Cardiac septum (tissue), 1 donor: Measurements from ENCODE around the gene EPHA2. TPM values are rescaled to one million over a fixed set of nuclear protein-coding genes. Genes with fewer than 3 reads are reported as not detected.

Source experiments
- DNase-seq: peaks from one replicate; pipeline ENCODE4 v3.0.0-alpha.2; 2020; ENCODE audit warnings: low spot score
- intact Hi-C: fragments of 100-400 bp; cut with DNase I; formaldehyde crosslinking; loops from one replicate; pipeline ENCODE4 v1.14.0; 2022
- total RNA-seq: library from RNA; stranded (reverse); fragmentation: NEBNext Ultra II Directional; extraction: Animal tissue kit (Norgen Biotek cat#: 25700); gene quantifications from one replicate; pipeline ENCODE4 v1.2.1, GENCODE V29; 2021
- donor health status: DM: no; HTN: no; CAD: no.

Gene EPHA2
- total RNA-seq, 1 donor from 2014 or later, result 26.1 TPM

GRCh38 chr1:16153999-16154673 is 1.7 kb downstream of the EPHA2 start:
- no peak for DNase-seq
- intact Hi-C loops, result loop anchor here (2.0 kb wide), 2 partner anchors 29 to 71 kb away; no protein-coding TSS in a partner anchor

GRCh38 chr1:16153096-16153998 is 2.5 kb downstream of the EPHA2 start:
- no peak for DNase-seq
- intact Hi-C loops, result no loop called here

DNA sequence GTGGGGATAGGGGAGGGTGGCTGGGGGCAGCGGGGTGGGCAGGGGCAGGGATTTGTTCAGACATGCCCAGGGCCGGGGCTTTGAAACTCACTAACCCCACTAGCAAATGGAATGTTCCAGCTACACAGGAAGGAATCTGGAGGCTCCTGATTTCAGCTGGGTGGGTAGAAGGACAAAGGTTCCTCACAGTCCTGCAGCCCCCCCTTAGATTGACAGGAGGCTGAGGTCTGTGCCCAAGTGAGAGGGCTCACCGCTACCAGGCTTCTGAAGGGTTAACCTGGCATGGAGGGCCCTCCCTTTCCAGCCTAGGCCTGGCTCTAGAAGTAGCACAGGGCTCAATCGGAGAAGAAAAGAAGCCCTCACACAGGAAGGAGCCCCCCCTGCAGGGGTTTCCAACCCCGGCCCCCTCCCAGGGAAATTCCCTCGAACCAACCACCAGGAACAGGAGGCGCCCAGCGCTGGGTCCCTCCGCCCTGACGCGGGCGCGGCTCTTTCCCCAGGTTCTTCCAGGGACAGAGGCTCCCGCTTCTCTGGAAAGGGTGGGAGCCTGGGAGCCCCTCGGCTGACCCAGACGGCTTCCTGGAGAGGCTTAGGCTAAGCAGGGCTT is 3.3 kb downstream of the EPHA2 start:
- intact Hi-C loops, result no loop called here
- DNase-seq, result no peak

DNA sequence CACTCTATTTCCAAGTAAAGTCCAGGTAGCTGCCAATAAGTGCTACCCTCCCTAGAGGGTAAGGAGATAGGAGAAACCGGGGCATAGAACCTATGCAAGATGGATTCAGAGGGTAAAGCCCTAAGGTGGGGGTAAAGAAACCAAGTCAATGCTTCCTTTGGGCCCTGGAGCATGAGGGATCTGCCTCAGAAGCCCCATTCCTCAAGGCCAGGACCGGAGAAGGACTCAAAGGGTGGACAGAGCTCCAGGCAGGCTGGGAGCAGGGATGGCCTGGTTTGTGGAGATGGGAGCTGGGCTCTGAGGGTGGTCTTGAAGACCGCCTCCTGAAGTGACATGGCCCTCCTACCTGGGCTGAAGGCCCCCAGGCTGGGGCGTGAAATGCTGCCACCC is 3.9 kb downstream of the EPHA2 start:
- DNase-seq, result no peak
- intact Hi-C loops, result no loop called here

DNA sequence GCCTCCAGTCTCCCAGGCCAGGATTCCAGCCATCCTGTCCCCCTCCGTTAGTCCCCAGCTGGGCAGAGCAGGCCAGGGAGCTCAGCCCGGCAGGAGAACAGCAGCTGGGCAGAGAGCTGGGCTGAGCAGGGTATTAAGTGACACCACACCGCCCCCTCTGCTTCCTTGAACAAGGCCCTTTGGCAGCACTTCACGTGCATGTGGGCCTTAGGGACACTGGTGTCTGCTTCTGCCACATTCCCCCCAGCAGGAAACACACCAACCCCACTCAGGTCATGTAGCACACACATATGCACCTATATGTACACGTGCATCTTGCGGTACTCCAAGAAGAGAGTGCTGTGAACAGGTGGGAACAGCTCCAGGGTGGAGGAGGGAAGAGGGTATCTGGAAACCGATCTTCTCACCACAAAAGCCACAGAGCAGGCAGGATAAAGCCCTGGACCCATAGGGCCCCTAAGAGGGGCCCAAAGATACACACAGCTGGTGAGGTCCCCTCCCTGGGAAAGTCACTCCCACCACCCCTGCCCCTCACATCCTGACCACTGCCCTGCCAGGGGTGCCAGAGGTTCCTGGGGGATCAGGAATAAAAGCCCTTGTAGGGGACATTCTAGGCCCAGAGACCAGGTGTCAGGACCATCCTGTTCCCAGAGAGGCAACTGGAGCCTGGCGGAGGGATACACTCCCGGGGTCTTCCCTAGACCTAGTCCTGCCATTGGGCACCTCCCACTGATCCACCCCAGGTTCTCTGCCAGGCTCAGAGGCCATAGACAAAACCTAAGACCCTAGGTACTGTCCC is 4.5 kb downstream of the EPHA2 start:
- no peak for DNase-seq

DNA sequence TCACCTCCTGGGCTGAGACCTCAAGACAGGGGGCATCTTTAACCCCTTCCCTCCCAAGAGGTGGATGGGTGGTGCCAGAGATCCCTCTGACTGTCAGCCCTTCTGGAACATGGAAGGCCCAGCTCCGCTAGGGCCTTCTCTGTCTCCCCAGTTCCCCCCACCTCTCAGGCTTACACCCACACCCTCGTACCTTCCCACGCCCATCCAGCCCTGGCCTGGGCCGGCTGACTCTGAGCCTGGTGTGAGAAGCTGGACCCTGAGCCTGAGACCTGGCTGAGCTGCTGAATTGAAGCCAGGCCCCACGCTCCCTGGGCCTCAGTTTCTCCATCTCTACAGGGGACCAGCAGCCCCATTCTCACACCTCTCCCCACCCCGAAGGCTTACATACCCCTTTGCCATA is 5.4 kb downstream of the EPHA2 start:
- DNase-seq, result no peak
- intact Hi-C loops, result no loop called here

More for the DNA sequence above, 4.5 kb downstream of the EPHA2 start:
- intact Hi-C loops, result no loop called here

DNA sequence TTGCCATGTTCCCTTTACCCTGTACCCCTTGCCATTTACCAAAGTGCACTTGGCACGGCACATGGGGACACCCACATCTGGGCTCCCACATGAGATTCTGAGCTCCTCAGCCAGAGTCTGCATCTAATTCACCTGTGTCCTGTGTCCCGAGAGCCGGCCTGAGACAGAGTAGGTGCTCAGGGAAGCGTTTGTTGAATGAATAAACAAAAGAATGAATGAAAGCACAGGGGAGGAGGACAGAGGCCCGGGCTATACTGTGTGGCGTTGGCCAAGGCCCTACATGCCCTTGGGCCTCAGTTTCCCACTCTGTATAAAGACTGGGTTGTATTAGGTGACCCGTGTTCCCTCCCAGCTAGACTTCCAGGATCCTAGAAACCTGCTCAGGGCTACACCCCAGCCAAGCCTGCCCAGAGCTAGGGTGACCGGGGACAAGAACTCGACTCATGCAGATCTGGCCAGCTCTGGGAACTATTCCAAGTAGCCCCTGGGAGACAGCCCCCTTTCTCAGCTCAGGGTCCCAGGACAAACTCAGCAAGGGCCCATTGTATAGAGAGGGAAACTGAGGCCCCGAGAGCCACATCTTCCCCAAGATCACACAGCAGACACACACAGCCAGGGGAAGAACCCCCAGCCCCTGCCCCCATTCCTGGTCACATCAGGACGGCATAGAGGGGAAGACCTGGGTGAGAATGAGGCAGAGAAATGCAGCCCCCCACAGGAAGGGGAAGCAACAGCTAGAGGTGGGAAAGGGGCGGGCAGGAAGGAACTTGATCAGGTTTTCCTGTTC is 6.0 kb downstream of the EPHA2 start:
- intact Hi-C loops, result loop anchor here (5.0 kb wide), 1 partner anchor 133 kb away; the partner anchor contains the start of gene HSPB7
- DNase-seq, result no peak

DNA sequence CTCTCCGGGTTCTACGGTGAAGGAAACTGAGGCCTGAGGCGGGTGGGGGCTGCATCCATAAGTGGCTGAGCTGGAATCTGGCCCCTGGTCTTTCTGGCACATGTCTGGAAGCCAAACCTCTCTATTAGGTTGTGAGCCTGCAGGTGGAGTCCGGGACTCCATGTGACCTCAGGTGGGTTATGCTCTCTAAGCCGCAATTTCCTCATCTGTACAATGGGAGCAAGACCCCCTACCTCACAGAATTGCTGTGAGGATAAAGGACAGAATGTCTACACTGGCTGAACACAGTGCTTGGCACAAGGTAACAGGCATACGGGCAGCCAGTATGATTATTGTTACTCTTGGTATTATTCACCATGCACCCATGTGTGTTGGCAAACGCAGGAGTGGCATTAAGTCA is 6.7 kb downstream of the EPHA2 start:
- intact Hi-C loops, result loop anchor here (5.0 kb wide), 1 partner anchor 132 kb away; the partner anchor contains the start of gene HSPB7
- no peak for DNase-seq

DNA sequence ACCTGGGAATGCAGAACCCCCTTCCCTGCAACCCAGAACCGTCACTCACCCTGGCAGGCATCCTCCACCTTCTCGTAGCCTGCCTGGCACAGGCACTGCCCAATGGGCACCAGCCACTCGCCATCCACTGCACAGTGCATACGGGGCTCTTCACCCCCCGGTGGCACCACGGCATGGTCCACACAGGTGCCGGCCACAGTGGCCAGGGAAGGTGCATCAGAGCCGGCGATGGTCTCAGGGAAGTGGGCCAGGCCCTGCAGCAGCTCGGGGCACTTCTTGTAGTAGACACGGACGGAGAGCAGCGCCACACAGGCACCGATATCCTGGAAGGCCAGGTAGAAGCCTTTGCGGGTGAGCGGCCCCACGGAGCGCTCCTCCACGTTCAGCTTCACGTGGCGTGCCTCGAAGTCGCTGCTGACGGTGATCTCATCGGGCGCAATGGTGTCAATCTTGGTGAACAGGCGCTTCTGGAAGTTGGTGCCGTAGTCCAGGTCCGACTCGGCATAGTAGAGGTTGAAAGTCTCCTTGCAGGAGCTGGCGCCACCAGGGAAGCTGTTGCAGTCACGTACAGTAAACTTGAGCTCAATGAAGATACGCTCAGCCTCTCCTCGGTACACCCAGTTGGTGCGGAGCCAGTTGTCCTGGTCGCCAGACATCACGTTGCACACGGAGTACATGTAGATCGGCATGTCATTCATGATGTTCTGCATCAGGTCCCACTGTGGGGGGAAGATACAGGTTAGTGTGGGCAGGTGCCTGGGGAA is 7.4 kb downstream of the EPHA2 start:
- intact Hi-C loops, result loop anchor here (5.0 kb wide), 1 partner anchor 131 kb away; the partner anchor contains the start of gene HSPB7

DNA sequence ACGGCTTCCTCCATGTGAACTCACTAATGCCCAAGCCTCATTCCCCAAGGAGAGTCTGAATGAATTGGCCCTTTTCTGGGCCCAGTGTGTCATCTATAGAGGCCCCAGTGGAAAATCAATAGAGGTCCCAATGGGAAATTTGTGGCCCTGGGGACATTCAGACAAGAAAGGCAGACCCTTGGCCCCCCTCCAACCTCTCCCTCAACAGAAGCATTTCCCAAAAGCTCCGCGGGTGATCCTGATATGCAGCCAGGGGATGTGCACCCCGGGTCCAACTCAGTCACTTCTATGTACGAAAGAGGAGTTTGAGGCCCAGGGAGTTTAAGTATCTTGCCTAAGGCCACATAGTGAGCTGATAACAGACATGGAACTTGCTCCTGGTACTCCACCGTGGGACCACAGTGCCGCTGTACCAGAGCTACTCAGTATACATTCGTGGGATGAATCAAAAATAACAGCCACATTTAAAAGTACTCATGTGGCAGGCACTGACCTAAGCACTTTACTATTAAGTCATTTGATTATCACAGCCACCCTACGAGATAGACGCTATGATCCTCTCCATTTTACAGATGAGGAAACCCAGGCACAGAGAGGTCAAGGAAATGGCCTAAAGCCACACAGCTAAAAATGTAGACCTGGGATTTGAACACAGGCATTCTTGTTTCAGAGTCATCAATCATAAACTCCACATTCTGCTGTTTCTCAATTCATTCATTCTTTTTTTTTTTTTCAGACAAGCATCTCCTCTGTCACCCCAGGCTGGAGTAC is 8.5 kb downstream of the EPHA2 start:
- DNase-seq, result no peak
- intact Hi-C loops, result loop anchor here (5.0 kb wide), 1 partner anchor 130 kb away; the partner anchor contains the start of gene HSPB7

More for the DNA sequence above, 7.4 kb downstream of the EPHA2 start:
- DNase-seq, result no peak

DNA sequence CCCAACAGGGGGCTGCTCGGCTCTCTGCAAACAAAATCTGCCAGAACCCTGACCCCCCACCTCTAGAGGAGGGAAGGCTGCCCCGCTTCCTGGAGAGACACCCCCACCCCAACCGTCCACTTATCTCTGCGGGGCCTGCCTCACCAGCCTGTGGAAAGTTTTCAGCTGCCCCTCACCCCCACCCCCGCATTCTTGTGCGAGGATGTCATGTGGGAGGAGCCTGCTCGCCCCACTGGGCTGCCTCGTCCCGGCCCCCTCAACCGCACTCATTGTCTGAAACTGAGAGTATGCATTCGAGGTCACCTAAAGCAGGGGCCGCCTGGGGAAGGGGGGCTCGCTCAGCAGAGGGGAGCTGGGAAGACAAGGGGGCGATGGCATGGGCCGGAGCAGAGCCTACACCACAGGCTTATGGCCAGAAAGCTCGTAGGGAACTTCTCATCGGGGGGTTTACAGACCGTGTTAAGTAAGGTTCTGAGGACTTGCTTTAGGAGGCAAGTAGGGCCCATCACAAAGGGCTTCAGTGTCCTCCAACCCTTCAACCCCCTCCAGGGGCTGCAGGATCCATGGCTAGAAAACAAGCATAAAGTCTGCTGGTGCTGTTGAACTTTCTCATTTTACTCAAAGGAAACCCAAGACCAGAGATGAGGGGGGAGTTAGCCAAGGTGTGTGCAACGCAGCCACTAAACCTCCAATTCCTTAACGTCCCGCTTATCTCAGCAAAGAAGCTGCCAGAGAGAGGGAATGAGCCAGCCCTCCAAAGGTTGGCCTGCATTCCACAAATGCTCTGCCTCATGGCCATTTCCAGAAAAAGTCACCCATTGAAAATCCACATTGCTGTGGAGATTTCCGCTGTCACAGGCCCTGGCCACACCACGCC is 9.4 kb downstream of the EPHA2 start:
- peak; percentile 92 for DNase-seq
- intact Hi-C loops, result loop anchor here (5.0 kb wide), 1 partner anchor 129 kb away; the partner anchor contains the start of gene HSPB7

DNA sequence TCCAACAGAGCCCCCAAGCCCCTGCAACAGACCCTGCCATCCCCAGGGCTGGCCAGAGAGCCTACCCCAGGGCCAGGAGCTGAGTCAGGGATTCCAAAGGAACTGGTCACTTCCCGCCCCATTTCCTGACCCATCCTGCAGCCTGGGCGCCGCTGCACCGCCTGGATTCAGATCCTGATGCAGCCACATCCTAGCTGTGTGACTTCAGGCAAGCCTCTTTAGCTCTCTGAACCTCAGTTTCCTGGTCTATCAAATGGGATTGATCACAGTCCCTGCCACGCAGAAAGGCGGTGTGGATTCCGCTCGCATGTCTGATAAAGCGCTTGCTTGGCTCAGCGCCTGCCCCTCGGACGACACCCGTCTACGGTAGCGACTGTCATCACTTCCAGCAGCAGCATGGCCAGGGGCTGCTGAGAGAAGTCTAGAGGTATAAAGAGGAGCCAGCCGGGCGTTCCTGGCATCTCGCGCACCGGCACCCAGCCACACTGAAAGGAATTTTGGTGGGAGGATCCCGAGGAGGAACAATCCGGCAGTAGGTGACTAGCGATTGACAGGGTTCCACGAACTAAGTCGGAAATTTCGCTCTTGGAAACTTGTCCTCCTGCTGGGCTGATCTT is 10.1 kb downstream of the EPHA2 start:
- DNase-seq, result peak; percentile 89
- intact Hi-C loops, result loop anchor here (2.0 to 5.0 kb wide), 2 partner anchors 37 to 128 kb away; partner anchors contain the start of gene HSPB7

DNA sequence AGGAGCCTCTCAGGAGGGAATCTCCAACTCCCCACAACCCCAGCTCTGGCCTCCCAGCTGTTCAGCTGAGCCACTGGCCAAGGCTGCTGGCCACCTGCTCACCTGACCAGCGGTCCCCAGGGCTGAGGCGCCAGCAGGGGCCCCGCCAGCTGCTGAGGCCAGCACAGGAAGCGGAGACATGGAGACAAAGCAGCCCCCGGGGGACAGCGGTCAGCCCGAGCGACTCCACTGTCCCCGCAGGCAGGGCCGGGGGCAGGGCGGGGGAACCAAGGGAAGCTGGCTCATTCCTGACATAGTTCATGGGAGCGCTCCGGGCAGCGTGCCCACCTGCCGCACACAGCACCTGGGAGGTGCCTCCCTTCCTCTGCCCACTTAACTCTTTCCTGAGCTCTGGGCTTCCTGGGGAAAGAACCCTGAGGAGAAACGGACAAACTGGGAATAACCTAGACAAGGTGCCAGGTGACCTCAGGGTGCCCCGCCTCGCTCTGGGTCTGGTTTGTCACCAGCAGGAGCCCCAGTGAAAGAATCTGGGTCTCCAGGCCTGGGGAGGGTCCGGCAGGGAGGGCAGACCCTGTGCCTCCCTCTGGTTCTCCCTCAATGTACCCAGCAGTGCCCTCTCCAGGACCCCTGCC is 10.7 kb downstream of the EPHA2 start:
- intact Hi-C loops, result loop anchor here (2.0 to 5.0 kb wide), 2 partner anchors 38 to 128 kb away; partner anchors contain the start of gene HSPB7
- peak; percentile 90 for DNase-seq

DNA sequence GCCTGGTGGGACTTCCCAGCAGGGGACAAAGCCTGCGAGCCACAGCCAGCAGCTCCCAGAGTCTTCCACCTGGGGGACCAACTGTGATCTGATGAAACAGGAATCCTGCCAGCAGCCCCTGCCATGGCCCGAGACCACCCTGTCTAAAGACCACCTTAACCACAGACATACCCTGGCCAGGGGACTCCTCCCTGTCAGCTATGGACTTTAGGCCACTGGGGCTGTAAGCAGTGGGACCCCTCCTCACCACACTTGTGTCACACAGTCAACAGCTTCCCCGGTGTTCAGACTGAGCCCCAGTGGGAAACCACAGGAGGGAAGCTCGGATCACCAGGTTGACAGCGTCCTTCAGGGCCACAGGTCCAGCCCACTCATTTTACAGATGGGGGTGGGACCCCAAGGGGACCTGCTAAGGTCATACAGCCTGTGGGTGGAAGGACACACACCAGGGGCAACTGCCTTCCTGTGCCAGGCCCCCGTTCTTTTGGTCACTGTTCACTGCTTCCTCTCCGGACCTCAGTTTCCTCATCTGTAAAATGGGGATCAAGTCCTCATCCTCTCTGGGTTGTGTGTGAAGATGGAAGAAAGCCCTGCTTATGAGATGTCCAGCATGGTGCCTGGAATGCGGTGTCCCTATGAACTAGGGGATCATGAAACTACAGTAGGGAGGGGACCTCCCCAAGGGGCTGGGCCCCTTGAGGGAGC is 11.4 kb downstream of the EPHA2 start:
- intact Hi-C loops, result loop anchor here (2.0 to 5.0 kb wide), 2 partner anchors 38 to 127 kb away; partner anchors contain the start of gene HSPB7
- no peak for DNase-seq
